NT2/D1 (cell line): ENCODE results near the gene PLCH1.
A peak's percentile ranks its signal among the peaks of the same experiment; 100 is the strongest.

Source experiments
- DNase-seq: peaks from one replicate; pipeline ENCODE4 v3.0.0-alpha.2; 2011; ENCODE audit warnings: low read depth, low spot score
- H3K27me3 ChIP-seq: 2 replicates; pipeline ENCODE4 v1.6.0; 2011; ENCODE audit warnings: mild to moderate bottlenecking; ENCODE audit not compliant: insufficient read length, insufficient read depth
- H3K36me3 ChIP-seq: 2 replicates; pipeline ENCODE4 v1.6.1; 2011; ENCODE audit warnings: mild to moderate bottlenecking, low read length, mixed read lengths; ENCODE audit not compliant: insufficient read depth, insufficient read length
- H3K4me1 ChIP-seq: 2 replicates; pipeline ENCODE4 v1.5.1; 2011; ENCODE audit not compliant: insufficient read depth, insufficient read length
- H3K4me3 ChIP-seq: 2 replicates; pipeline ENCODE4 v1.5.1; 2011; ENCODE audit warnings: low read depth; ENCODE audit not compliant: insufficient read length
- H3K9ac ChIP-seq: 2 replicates; pipeline ENCODE4 v1.6.0; 2011; ENCODE audit warnings: low read depth; ENCODE audit not compliant: insufficient read length
- H3K9me3 ChIP-seq: 2 replicates; pipeline ENCODE4 v1.5.1; 2011; ENCODE audit warnings: mild to moderate bottlenecking, low read length; ENCODE audit not compliant: insufficient read depth
- SUZ12 ChIP-seq: IDR thresholded peaks from 2 replicates; pipeline ENCODE4 v1.6.1; 2011; ENCODE audit not compliant: insufficient read length, insufficient read depth; ENCODE audit errors: extremely low read depth
- YY1 ChIP-seq: IDR thresholded peaks from 2 replicates; pipeline ENCODE4 v1.6.1; 2011; ENCODE audit not compliant: insufficient read length, insufficient read depth
- ZNF274 ChIP-seq: IDR thresholded peaks from 2 replicates; pipeline ENCODE4 v1.6.1; 2011; ENCODE audit warnings: mild to moderate bottlenecking, low read depth, low read length

PLCH1 gene

DNA sequence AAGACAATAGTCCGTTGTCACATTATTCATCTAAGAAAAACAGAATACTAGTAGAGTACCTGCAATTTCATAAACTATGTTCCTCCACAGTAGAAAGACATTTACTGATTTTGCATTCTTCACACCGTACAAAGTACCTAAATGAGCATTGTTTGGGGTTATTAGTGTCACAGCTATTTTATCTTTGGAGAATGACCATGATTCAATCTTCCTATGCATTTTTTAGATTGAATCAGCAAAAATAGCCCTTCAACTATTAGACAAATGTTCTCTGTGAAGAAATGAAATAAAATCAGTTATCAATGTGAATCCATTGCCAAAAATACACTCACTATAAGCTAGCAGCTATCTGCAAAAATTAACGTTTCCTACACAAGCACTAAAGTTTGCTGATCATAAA, 176.6 kb downstream of the PLCH1 start:
- DNase-seq = no peak
- TF ChIP-seq SUZ12 (no peak), ZNF274 (no peak), YY1 (no peak)
- Histone ChIP-seq H3K9ac (no peak overlapping the region), H3K27me3 (no peaks in the 10 kb centered on the region), H3K4me3 (no peak overlapping the region), H3K9me3 (peaks cover 2% of the 10 kb centered on the region; the same call in 1 of the 2 replicates), H3K36me3 (no peaks in the 10 kb centered on the region), H3K4me1 (no peaks in the 10 kb centered on the region)

GRCh38 chr3:155560594-155560993, 184.3 kb downstream of the PLCH1 start:
- Histone ChIP-seq H3K9me3 (no peaks in the 10 kb centered on the region), H3K27me3 (no peaks in the 10 kb centered on the region), H3K36me3 (no peaks in the 10 kb centered on the region), H3K9ac (no peak overlapping the region), H3K4me3 (no peak overlapping the region), H3K4me1 (no peaks in the 10 kb centered on the region)
- TF ChIP-seq SUZ12 (no peak), ZNF274 (no peak), YY1 (no peak)
- peak; percentile 22 for DNase-seq

DNA sequence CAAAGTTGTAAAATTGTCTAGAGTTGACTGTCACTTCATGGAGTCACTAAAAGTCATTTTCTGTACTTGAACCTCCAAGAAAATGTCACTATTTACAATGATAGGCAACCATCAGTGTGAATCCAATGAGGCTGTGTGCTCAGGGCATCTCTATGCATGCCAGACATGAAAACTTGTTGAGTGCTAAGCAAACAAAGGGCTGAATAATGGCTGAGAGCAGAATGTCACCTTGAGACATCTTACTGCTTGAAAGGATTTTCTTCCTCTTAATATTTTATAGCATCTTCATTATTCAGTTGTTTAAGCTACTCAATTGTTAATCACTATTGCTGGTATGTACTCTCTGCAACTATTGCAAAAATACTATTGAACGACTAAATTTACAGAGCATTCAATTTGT, 184.7 kb downstream of the PLCH1 start:
- no peaks in the 10 kb centered on the region for H3K27me3 ChIP-seq
- no peaks in the 10 kb centered on the region for H3K36me3 ChIP-seq
- no peak overlapping the region for H3K4me3 ChIP-seq
- TF ChIP-seq ZNF274 (no peak), YY1 (no peak), SUZ12 (no peak)
- no peak overlapping the region for H3K9ac ChIP-seq
- no peaks in the 10 kb centered on the region for H3K4me1 ChIP-seq
- H3K9me3 ChIP-seq = no peaks in the 10 kb centered on the region
- no peak for DNase-seq

DNA sequence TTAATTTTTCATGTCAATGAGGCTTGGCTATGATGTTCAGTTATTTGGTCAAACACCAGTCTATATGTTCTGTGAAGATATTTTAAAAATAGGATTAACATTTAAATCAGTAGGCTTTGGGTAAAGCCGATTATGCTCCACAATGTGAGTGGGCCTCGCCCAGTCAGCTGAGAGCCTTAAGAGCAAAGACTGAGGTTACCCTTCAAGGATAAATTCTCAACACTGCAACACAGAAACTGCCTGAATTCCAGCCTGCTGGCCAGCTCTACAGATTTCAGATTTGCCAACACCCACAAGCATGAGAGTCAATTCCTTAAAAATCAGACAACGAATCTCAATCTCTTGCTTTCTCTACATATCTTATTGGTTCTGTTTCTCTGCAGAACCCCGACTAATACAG, 188.3 kb downstream of the PLCH1 start:
- TF ChIP-seq SUZ12 = no peak
- TF ChIP-seq YY1 = no peak
- TF ChIP-seq ZNF274 = no peak
- no peak overlapping the region for H3K4me3 ChIP-seq
- no peak for DNase-seq
- no peak overlapping the region for H3K9ac ChIP-seq
- no peaks in the 10 kb centered on the region for H3K9me3 ChIP-seq
- no peaks in the 10 kb centered on the region for H3K27me3 ChIP-seq
- no peaks in the 10 kb centered on the region for H3K4me1 ChIP-seq
- no peaks in the 10 kb centered on the region for H3K36me3 ChIP-seq

DNA sequence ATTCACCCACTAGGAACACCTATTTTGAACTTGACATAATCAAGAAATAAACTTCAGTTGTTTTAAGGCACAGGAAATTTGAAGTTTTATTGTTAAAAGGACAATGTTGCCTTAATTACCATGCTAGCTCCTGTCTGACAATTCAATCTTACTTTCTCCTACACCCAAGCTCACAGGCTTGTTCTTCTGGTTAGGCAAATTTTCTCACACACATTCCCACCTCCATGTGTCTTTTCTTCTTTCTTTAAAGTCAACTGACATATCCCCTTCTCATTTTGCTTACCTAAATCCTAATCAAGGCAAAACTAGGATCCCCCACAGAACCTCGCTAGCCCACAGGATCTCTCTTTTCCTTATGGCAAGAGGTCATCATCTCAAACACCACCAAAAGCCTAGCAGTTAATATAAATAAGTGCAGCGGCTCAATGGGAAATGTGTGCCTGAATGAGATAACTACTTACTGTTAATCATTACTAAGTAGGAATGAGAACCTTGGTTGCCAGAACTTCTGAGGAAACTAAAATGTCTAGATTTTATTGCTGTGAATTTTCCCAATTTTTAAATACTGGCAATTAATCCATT, 189.3 kb downstream of the PLCH1 start:
- Histone ChIP-seq H3K4me1 (no peaks in the 10 kb centered on the region), H3K27me3 (no peaks in the 10 kb centered on the region), H3K9me3 (no peaks in the 10 kb centered on the region), H3K9ac (no peak overlapping the region), H3K4me3 (no peak overlapping the region), H3K36me3 (no peaks in the 10 kb centered on the region)
- no peak for DNase-seq
- TF ChIP-seq ZNF274 = no peak
- no peak for TF ChIP-seq YY1
- no peak for TF ChIP-seq SUZ12

DNA sequence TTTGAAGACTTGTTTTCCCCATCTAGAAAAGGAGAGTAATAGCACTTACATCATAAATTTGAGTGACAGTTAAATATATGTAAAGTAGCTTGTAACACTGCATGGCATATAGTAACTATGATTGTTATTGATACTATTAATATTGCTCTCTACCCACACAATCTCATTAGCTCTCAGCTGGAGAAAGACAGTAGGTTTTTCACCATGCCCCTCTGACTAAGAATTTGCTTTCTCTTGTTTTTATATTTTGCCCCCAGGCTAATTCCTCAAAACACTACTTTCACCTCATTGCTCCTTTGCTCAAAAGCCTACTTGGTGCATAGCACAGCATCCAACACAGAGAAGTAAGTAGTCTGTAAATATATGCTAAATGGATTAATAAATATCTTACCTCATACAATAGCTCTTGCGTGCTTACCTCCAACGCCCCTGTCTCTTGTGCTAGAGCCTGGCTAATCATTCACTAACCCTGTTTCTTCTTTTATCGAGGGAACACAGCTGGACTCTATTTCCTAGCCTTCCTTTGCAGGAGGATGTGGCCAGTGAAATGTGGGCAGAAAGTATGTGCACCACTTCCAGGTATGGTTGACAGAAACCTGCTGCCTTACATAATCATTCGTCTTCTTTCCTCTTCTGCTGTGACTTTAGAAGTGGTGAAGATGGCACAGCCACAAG, 190.0 kb downstream of the PLCH1 start:
- Histone ChIP-seq H3K36me3 (no peaks in the 10 kb centered on the region), H3K4me3 (no peak overlapping the region), H3K4me1 (no peaks in the 10 kb centered on the region), H3K9ac (no peak overlapping the region), H3K9me3 (no peaks in the 10 kb centered on the region), H3K27me3 (no peaks in the 10 kb centered on the region)
- DNase-seq = no peak
- TF ChIP-seq SUZ12 (no peak), YY1 (no peak), ZNF274 (no peak)

DNA sequence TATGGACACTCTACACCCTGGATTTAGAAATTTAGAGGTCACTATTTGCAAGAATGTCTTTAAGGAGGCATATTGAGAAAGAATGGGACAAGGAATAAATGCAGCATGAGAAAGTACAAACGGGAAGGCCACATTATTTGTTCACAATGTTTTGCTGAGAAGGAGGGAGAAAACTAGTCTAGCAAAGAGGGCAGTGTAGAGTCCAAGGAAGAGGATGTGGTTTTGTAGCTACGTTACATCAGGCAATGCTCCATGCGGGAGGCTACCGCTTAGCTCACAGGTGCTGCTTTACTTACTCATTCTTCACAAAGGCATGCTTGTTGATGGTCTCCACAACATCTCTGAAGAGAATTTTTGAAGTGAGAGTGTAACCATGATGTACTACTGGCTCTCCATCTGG, 191.1 kb downstream of the PLCH1 start:
- TF ChIP-seq ZNF274 (no peak), YY1 (no peak), SUZ12 (no peak)
- no peaks in the 10 kb centered on the region for H3K36me3 ChIP-seq
- H3K9me3 ChIP-seq = no peaks in the 10 kb centered on the region
- H3K9ac ChIP-seq = no peak overlapping the region
- no peak for DNase-seq
- H3K27me3 ChIP-seq = no peaks in the 10 kb centered on the region
- H3K4me1 ChIP-seq = no peaks in the 10 kb centered on the region
- H3K4me3 ChIP-seq = no peak overlapping the region
